ENCODE measurements around the gene CTSW.

GRCh38 chr11:65915101-65915820 lies 35.6 kb downstream of the CTSW start:
- TF ChIP-seq CTCF (IDR thresholded peaks at IDR 0.05): no peak
- TF ChIP-seq POLR2A (IDR thresholded peaks at IDR 0.05): no peak

All from thyroid gland (tissue), 4 donors.